Vagina (tissue), 2 donors: ENCODE data around the gene FSTL5. TPM values are rescaled to one million over a fixed set of nuclear protein-coding genes. Genes with fewer than 3 reads are reported as not detected.

Experiments
- DNase-seq, 2 donors: peaks; one replicate each; pipeline ENCODE4 v3.0.0-alpha.2; 2017; ENCODE audit errors: extremely low spot score in 2 of 2
- H3K27ac ChIP-seq: fragments of 200-600 bp; sonication (generic); one replicate; pipeline ENCODE4 v1.5.1; 2019
- H3K27me3 ChIP-seq: fragments of 200-600 bp; sonication (generic); one replicate; pipeline ENCODE4 v1.5.1; 2019
- H3K36me3 ChIP-seq, 2 donors: fragments of 200-600 bp; sonication (generic); one replicate each; pipeline ENCODE4 v1.5.1; 2017 to 2019
- H3K4me1 ChIP-seq: fragments of 200-600 bp; sonication (generic); one replicate; pipeline ENCODE4 v1.5.1; 2019
- H3K4me3 ChIP-seq, 2 donors: fragments of 200-600 bp; sonication (generic); 1 replicate in 1 of 2; 2 replicates in 1 of 2; pipeline ENCODE4 v1.5.1; 2016 to 2019
- H3K9me3 ChIP-seq: fragments of 200-600 bp; sonication (generic); one replicate; pipeline ENCODE4 v1.5.1; 2019
- POLR2A ChIP-seq, 2 donors: fragments of 450-650 bp; IDR thresholded peaks; one replicate each; pipeline ENCODE4 v1.6.1; 2017; ENCODE audit warnings: antibody characterized with exemption in 2 of 2, mild to moderate bottlenecking in 2 of 2, moderate library complexity in 2 of 2
- POLR2AphosphoS5 ChIP-seq, 2 donors: sonication (generic); formaldehyde crosslinking; IDR thresholded peaks; one replicate each; pipeline ENCODE4 v1.9.0; 2017; ENCODE audit warnings: antibody characterized with exemption in 2 of 2, mild to moderate bottlenecking in 2 of 2, low read depth in 1 of 2; ENCODE audit not compliant: insufficient read depth in 1 of 2
- intact Hi-C: fragments of 100-400 bp; cut with DNase I; formaldehyde crosslinking; loops from one replicate; pipeline ENCODE4 v1.15.1; 2023
- total RNA-seq: library from RNA; depleted of rRNA; stranded (reverse); fragments of >200 nt; gene quantifications from one replicate; pipeline ENCODE4 v1.2.3, GENCODE V29; 2016
- TF ChIP-seq, protein P1 (sequence below), 3 experiments: fragments of 450-650 bp in 2 of 3; fragments of 200-600 bp in 1 of 3; sonication (generic) in 1 of 3; IDR thresholded peaks; one replicate each; pipeline ENCODE4 v1.5.1; 2017 to 2019; ENCODE audit warnings: antibody characterized with exemption in 3 of 3, mild to moderate bottlenecking in 2 of 3, moderate library complexity in 2 of 3

FSTL5 gene
- total RNA-seq, 1 donor from 2014 or later: 0.74 TPM

DNA sequence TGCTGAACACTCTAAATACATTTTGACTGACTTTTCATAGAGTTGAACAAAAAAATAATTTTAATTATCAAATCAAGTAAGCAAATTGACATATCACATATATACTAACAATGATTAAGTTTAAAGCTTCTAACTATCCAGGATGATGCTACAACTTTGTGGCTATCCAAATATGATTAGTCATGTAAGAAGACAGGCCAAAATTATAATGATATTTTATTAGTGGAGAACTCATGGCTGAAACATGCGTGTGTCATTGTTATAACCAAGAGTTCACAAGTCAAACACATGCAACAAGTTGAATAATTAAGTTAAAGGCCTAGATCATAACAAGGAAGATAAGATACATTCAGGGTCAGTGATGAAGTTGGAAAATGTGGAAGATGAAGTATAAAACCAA, 346.8 kb downstream of the FSTL5 start:
- H3K4me3 ChIP-seq: no peak overlapping the region
- DNase-seq: no peak
- intact Hi-C loops: no loop called here
- no peak for TF ChIP-seq POLR2A (IDR thresholded peaks at IDR 0.05)
- TF ChIP-seq, protein P1, sequence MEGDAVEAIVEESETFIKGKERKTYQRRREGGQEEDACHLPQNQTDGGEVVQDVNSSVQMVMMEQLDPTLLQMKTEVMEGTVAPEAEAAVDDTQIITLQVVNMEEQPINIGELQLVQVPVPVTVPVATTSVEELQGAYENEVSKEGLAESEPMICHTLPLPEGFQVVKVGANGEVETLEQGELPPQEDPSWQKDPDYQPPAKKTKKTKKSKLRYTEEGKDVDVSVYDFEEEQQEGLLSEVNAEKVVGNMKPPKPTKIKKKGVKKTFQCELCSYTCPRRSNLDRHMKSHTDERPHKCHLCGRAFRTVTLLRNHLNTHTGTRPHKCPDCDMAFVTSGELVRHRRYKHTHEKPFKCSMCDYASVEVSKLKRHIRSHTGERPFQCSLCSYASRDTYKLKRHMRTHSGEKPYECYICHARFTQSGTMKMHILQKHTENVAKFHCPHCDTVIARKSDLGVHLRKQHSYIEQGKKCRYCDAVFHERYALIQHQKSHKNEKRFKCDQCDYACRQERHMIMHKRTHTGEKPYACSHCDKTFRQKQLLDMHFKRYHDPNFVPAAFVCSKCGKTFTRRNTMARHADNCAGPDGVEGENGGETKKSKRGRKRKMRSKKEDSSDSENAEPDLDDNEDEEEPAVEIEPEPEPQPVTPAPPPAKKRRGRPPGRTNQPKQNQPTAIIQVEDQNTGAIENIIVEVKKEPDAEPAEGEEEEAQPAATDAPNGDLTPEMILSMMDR (IDR thresholded peaks at IDR 0.05): no peak
- no peak for TF ChIP-seq POLR2AphosphoS5 (IDR thresholded peaks at IDR 0.05; ENCODE audit: insufficient read depth in 1 of 2, low read depth in 1 of 2)
- H3K9me3 ChIP-seq: no peaks in the 10 kb centered on the region
- H3K4me1 ChIP-seq: no peaks in the 10 kb centered on the region
- no peaks in the 10 kb centered on the region for H3K27me3 ChIP-seq
- H3K36me3 ChIP-seq: no peaks in the 10 kb centered on the region
- no peak overlapping the region for H3K27ac ChIP-seq

DNA sequence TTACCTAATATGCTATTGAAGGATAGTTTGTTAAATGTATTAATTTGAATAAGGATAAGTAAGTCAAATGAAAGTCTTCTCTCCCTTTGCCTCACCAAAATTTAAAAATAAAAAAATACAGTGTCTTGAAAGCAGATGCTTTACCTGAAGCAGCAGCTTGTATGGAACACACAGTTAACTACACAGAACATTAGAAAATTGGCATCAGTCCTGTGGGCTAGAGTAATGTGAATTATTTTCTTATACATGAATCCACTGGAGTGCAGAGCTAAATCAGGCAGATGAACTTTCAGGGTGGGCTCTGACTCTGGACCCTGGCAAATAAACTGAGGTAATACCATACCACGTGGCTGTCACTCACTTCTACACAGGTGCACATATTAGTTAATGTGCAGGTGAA, 348.0 kb downstream of the FSTL5 start:
- H3K9me3 ChIP-seq: no peaks in the 10 kb centered on the region
- TF ChIP-seq POLR2AphosphoS5 (IDR thresholded peaks at IDR 0.05; ENCODE audit: insufficient read depth in 1 of 2, low read depth in 1 of 2) (no peak), POLR2A (IDR thresholded peaks at IDR 0.05) (no peak)
- TF ChIP-seq, protein P1 (IDR thresholded peaks at IDR 0.05): no peak

DNA sequence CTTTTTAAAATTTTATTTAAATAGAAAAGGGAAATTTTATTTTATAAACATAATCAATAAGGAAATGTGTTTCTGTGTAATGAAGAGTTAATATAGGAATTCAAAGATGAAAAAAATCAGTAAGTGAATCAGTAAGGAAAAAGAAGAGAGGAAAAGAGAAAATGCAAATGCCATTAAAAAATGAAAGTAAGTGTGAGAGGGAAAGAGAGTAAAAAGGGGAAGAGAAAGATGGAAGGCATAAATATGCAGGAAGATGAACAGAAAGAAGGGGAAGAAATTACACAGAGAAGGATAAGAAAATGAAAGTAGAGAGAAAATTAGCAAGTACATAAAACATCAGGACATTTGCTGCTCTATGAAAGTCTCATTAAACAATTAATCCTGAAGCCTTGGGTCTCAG, 349.9 kb downstream of the FSTL5 start:
- Histone ChIP-seq H3K4me1 (no peaks in the 10 kb centered on the region), H3K36me3 (no peaks in the 10 kb centered on the region), H3K4me3 (no peak overlapping the region), H3K27me3 (no peaks in the 10 kb centered on the region), H3K9me3 (no peaks in the 10 kb centered on the region), H3K27ac (no peak overlapping the region)
- no peak for TF ChIP-seq POLR2AphosphoS5 (IDR thresholded peaks at IDR 0.05; ENCODE audit: insufficient read depth in 1 of 2, low read depth in 1 of 2)
- TF ChIP-seq, protein P1 (IDR thresholded peaks at IDR 0.05): no peak
- no peak for TF ChIP-seq POLR2A (IDR thresholded peaks at IDR 0.05)
- intact Hi-C loops: no loop called here
- DNase-seq: no peak

More for the DNA sequence above, 348.0 kb downstream of the FSTL5 start:
- no peaks in the 10 kb centered on the region for H3K4me1 ChIP-seq
- intact Hi-C loops: no loop called here
- no peak overlapping the region for H3K27ac ChIP-seq
- no peaks in the 10 kb centered on the region for H3K27me3 ChIP-seq
- no peaks in the 10 kb centered on the region for H3K36me3 ChIP-seq
- DNase-seq: no peak
- no peak overlapping the region for H3K4me3 ChIP-seq

DNA sequence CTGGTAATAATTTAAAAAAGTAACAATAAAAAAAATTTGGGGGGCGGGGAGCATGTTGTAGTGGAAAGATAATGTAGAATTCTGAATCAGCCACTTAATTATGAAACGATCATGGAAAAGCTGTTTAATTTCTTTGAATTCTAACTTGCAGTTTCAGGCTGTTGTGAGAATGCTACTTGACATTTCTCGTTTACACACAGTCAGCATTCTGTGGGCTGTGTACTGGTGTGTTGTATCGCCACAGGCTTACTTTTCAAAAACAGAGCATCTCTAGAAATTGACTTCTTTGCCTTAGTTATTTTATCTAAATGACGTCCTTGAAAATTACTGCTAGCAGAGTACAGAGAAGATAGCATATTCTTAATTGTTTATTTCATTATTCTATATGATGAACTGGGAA, 350.4 kb downstream of the FSTL5 start:
- no peak for DNase-seq
- no peak for TF ChIP-seq POLR2AphosphoS5 (IDR thresholded peaks at IDR 0.05; ENCODE audit: insufficient read depth in 1 of 2, low read depth in 1 of 2)
- TF ChIP-seq, protein P1 (IDR thresholded peaks at IDR 0.05): no peak
- TF ChIP-seq POLR2A (IDR thresholded peaks at IDR 0.05): no peak
- intact Hi-C loops: no loop called here

DNA sequence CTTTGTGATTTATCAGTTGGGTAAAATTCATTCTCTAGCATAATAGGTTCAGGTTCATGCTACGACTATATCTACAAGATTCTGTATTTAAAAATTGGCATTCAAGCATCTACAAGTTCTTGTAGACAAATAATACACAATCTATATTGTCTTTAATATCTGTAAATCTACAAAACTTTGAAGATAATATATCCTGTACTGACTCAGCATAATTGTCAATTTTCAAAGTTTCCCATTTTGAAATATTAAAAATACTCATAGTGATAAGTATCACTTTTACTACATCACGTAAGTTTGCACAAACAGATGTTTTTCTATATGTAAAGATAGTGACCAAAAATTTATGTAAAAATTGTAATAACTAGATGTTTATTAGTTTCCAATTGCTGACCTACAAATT, 360.6 kb downstream of the FSTL5 start:
- TF ChIP-seq POLR2A (IDR thresholded peaks at IDR 0.05) (no peak), POLR2AphosphoS5 (IDR thresholded peaks at IDR 0.05; ENCODE audit: insufficient read depth in 1 of 2, low read depth in 1 of 2) (no peak)
- TF ChIP-seq, protein P1 (IDR thresholded peaks at IDR 0.05): no peak
- DNase-seq: no peak

More for the DNA sequence above, 350.4 kb downstream of the FSTL5 start:
- Histone ChIP-seq H3K27me3 (no peaks in the 10 kb centered on the region), H3K4me3 (no peak overlapping the region), H3K4me1 (no peaks in the 10 kb centered on the region), H3K9me3 (no peaks in the 10 kb centered on the region), H3K27ac (no peak overlapping the region), H3K36me3 (no peaks in the 10 kb centered on the region)

More for the DNA sequence above, 360.6 kb downstream of the FSTL5 start:
- Histone ChIP-seq H3K4me3 (no peak overlapping the region), H3K27me3 (no peaks in the 10 kb centered on the region), H3K9me3 (no peaks in the 10 kb centered on the region), H3K27ac (no peak overlapping the region), H3K4me1 (no peaks in the 10 kb centered on the region), H3K36me3 (no peaks in the 10 kb centered on the region)
- intact Hi-C loops: no loop called here
